Subcutaneous adipose tissue (tissue), 4 donors: ENCODE results near the gene NEGR1. TPM values are rescaled to one million over a fixed set of nuclear protein-coding genes. Genes with fewer than 3 reads are reported as not detected.

ENCODE experiments used
- CTCF ChIP-seq: fragments of 450-650 bp; IDR thresholded peaks from one replicate; pipeline ENCODE4 v1.5.1; 2016; ENCODE audit warnings: low read depth, mild to moderate bottlenecking, control low read depth, antibody characterized with exemption, moderate library complexity
- total RNA-seq, 4 donors: library from RNA; depleted of rRNA; stranded (reverse); fragments of >200 nt; gene quantifications; one replicate each; pipeline ENCODE4 v1.1.0, GENCODE V29; 2016

NEGR1 gene
- total RNA-seq, 4 donors from 2014 or later, result 18.6 to 42.9 (median 35.3) TPM

GRCh38 chr1:71921935-71922559 lies 360.3 kb downstream of the NEGR1 start:
- TF ChIP-seq CTCF, result no peak

DNA sequence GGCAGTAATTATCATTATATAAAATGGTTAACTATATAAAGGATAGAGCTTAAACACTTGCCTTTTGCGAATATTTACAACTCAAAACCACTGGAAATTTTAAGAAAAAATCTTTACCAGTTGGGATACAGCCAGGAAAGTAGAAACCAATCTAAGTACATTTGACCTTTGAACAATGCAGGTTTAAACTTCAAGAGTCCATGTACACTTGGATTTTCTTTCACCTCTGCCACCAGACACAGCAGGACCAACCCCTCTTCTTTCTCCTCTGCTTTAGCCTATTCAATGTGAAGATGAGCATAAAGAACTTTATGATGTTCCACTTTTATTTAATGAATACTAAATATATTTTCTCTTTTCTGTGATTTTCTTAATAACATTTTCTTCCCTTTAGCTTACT lies 361.1 kb downstream of the NEGR1 start:
- TF ChIP-seq CTCF, result no peak

DNA sequence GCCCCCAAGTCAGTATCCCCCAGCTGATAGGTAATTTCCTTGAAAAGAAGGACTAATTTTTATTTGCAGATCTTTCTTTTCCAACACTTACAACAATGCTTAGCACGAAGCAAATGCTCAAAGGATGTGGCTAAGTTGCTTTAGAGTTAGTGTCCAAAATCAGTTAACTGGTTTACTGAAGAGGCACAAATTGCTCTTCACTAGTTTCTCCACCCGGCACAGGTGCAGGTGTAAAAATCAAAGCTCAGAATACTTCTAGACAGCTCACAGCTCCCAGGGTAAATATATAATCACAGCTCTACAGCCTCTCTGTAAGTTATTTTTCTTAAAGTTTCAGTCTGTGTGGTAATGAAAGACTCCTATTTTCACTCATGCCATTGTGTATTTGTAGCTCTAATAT lies 361.8 kb downstream of the NEGR1 start:
- TF ChIP-seq CTCF, result no peak

- no peak for TF ChIP-seq CTCF
These were observed 362.4 kb downstream of the NEGR1 start for GRCh38 chr1:71919811-71920509.

DNA sequence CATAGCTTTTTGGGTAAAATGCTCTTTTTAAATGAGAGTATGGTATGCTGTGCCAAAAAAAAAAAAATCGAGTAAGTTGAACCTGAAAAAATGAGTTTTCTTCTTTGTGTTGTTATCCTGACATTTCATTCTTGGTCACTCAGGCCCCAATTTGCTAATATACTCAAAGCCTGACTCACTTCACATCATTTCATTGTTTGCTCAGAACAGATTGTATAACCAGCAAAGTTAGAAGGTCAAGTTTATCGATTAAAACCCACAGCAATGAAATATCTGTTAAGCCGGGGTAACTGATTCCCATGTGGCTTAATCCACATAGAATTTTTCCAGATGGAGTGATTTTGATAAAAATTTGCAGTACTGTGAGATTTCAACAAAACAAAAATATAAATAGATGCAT lies 363.7 kb downstream of the NEGR1 start:
- no peak for TF ChIP-seq CTCF

- no peak for TF ChIP-seq CTCF
These were observed 365.4 kb downstream of the NEGR1 start for GRCh38 chr1:71916894-71917293.

DNA sequence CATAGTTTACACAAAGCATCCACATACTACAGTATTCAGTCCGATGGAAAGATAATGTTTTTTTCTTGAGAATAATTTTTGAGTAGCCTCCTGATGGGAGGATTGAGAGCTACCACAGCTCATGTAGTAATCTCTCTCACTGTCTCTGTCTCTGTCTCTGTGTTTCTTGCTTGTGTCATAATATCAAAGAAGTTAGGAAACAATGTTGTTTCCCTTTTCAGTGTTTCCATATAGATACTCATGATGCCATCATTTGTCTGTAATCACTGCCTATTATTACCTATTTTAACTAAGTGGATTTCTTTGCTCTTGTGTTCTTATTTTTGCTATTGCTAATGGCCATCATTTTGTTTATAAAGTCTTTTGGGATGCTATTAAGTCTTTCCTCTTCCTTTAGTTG lies 367.7 kb downstream of the NEGR1 start:
- TF ChIP-seq CTCF, result no peak
